HG03354 (cell line): ENCODE results near the gene SEC63.
"Not testable (repeated sequence)": the region's sequence is repeated elsewhere in the genome, so short reads cannot be mapped to it uniquely, and the experiment has no call there.

Source experiments
- ATAC-seq: cut with Tn5 transposase; IDR thresholded peaks from one replicate; pipeline ENCODE4 v1.9.1; 2021; ENCODE audit warnings: mild to moderate bottlenecking; ENCODE audit not compliant: unreplicated experiment, poor library complexity, severe bottlenecking

Gene SEC63, protein sequence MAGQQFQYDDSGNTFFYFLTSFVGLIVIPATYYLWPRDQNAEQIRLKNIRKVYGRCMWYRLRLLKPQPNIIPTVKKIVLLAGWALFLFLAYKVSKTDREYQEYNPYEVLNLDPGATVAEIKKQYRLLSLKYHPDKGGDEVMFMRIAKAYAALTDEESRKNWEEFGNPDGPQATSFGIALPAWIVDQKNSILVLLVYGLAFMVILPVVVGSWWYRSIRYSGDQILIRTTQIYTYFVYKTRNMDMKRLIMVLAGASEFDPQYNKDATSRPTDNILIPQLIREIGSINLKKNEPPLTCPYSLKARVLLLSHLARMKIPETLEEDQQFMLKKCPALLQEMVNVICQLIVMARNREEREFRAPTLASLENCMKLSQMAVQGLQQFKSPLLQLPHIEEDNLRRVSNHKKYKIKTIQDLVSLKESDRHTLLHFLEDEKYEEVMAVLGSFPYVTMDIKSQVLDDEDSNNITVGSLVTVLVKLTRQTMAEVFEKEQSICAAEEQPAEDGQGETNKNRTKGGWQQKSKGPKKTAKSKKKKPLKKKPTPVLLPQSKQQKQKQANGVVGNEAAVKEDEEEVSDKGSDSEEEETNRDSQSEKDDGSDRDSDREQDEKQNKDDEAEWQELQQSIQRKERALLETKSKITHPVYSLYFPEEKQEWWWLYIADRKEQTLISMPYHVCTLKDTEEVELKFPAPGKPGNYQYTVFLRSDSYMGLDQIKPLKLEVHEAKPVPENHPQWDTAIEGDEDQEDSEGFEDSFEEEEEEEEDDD

DNA sequence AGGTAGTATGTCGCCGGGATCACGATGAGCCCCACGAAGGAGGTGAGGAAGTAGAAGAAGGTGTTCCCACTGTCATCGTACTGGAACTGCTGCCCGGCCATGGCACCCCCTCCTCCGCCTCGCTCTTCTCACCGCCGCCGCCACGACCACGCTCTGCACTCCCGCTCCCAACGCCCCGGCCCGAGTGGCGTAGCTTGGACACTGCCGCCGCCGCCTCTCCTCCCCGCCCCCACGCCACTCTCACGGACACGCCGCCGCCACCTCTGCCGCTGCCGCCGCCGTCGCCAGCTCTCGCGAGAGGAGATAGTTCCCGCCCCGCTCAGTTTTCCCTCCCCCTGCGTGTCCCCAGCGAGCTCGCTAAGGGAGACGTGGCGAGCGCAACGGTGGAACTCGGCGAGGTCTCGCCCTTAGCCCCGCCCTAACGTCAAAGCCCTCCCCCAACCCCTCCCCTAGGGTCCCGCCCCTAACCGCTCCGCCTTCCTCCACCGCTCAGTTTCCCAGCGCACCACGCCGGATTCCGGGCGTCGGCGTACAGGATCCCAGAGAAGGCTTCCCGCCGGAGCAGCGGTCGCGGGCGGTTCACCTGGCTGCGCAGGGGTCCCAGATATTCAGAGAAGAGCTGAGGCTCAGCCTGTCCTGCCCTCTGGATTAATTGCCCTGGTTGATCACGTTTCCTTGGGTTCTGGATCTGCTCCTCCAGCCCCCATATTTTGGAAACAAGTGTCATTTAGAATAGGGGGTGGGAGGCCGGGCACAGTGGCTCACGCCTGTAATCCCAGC, at the start of gene SEC63:
Gene SEC63 (minus strand): TSS at position 300 of the 780 bp plus-strand sequence. CDS start 199 bp downstream, at position 101.
- peak; percentile 94 for ATAC-seq

DNA sequence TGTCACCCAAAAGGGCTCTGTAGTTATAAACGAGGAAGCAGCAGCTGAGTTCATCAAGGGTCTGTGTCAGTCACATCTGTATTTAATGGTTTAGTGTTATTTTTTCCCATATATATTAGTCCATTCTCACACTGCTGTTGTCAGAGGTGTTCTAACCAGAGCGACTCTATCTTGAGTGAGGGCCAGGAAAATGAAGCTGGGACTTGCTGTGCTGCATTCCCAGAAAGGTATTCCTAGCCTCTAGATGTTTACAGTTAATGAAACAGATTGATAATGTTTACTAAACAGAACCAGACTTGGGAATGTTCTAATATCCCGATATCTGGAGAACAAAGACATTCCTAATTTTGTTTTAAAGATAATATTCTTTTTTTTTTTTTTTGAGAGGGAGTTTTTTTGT, 48.0 kb upstream of the SEC63 start:
- ATAC-seq, result no peak

DNA sequence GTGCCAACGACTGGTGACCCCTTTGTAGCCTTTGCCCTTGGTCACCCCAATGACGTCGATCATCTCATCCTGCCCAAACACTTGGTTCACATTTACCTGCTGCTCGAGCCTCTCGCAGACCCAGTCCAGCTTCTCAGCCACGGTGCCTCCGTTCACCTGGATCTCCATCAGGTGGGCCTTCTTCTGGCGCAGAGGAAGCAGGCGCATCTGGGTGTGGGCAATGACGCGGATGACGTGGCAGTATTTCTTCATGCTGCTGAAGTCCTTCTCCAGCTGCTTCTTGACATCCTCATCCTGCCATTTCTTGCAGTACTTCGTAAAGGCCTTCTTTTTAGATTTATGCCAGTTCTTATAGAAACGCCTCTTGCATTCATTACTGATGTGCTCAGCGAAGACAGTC, 46.9 kb upstream of the SEC63 start:
- ATAC-seq, result no peak

DNA sequence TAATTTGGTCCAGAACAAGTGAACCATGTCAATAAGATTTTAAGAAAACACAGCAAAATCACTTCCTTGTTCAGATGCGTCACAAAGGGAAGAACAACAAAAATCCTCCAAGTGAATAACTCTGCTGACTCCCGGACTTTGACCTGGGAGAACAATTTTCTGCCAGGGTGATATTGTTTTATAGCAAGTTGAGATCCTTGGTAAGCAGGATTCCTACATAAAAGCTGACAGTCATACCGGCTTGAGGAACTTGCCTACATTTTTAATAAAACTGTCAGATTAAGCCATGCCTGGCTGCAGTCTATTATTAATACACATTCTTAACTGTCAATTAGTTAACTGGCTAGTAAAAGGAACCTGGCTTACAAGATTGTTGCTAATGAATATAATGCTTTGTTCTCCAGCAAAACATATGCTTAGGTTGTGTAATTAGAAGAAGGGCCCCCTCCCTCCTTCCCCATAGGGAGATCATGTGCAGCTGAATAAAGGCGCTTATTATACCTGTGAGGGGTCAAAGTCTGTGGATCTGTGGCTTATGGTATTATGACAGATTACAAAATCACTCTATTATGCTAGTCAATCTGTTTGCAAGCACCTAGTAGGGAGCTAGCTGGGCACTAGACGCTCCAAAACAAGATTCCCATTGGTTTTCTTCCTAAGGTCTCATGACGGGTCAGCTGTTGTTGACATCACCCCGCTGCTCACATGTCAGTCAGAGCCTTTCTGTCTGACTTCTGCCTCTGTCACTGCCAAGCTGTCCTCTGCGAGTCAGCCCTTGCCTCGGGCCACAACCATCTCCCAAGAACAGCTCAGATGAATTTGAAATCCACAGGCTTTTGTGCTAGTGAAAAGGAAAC, 44.6 kb upstream of the SEC63 start:
- no peak for ATAC-seq

DNA sequence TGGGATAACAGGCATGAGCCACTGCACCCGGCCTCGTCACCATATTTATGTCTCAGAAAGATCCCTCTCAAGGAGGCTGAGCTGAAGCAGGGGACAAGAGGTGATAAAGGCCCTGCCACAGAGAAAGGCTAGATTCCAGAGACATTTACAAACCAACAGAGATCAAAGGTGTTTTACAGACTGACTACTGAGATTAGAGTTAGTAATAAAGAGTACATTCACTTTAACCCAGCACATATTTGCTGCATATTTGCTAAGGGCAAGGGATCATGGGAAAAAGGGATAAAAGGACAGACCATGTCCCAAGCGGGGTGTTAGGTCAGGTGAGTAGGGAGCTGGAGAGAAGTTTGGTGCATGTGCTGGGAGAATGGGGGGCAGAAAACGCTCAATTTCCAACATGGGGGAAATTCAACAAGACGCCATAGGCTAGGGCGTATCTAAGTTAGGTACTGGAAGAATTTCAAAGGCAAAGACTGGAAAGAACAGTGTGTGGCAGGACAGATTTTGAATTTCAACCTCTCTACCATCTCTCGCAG, 43.8 kb upstream of the SEC63 start:
- no peak for ATAC-seq

DNA sequence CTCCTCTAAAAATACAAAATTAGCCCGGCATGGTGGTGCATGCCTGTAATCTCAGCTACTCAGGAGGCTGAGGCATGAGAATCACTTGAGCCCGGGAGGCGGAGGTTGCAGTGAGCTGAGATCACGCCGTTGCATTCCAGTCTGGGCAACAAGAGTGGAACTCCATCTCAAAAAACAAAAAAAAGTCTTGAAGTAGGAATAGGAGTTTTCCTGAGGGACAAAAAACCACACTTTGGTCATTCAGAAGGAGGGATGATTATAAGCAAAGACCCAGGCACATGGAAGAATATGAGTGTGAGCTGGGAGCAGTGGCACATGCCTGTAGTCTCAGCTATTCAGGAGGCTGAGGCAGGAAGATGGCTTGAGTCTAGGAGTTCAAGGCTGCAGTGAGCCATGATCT, 42.3 kb upstream of the SEC63 start:
- ATAC-seq, result not testable (repeated sequence)

DNA sequence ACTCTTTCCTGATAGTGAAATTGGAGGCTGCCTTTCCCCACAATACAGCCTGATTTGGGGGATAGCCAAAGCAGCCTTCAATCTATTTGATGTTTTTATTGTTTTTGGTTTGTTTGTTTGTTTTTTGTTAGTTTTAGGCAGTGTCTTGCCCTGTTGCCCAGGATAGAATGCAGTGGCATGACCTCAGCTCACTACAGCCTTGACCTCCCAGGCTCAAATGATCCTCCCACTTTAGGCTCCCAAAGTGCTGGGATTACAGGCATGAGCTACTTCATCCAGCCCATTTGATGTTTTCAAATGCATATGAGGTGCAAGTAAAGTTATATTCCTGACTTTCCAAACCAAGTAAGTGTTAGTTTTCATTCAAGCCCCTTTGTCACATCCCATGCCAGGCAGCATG, 41.3 kb upstream of the SEC63 start:
- no peak for ATAC-seq

DNA sequence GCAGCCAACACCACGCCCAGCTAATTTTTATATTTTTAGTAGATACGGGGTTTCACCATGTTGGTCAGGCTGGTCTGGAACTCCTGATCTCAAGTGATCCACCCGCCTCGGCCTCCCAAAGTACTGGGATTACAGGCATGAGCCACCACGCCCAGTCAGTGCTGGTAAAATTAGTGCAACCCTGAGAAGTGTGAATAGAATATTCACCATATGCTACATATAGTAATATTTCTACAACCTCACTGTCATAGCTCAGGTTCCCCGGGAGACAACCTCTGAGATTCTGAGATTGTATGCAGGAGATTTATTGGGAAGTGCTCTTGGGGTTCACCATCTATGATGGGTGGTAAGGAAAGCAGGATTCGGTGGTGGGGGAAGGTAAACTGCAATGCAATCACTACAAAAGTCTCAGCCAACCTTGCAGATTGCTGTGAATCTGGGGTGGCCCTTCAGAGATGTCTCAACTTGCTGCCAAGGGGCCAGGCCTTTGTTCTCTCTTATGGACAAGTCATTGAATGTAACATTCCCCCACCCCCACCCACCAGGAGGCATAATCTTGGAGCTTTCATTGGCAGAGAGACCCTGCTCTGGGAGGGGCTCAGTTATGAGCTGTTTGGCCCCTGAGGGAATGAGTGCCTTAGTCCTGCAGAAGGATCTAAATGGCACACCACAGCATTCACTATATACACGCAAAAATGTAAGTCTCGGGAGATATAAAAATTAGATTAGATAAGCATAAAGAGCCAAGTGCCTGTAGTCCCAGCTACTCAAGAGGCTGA, 34.0 kb upstream of the SEC63 start:
- ATAC-seq, result no peak

DNA sequence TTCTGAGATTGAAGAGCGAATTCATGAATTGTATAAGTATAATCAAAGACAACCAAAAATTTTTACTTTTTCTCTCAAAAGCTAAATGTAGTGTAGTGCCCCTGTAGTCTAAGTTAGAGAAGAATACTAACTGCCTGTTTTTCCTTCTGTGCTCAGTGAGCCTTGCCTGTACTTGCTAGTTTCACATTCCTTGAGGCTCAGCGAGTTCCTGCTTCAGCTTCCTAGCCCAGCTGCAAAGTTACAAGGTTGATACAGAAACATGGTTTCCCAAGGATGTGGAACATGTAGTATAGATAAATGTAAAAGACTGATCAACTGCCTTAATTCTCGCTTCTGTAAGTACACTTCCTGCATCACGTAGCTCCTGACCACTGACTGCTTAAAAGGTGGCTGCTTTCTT, 33.1 kb upstream of the SEC63 start:
- ATAC-seq, result no peak

DNA sequence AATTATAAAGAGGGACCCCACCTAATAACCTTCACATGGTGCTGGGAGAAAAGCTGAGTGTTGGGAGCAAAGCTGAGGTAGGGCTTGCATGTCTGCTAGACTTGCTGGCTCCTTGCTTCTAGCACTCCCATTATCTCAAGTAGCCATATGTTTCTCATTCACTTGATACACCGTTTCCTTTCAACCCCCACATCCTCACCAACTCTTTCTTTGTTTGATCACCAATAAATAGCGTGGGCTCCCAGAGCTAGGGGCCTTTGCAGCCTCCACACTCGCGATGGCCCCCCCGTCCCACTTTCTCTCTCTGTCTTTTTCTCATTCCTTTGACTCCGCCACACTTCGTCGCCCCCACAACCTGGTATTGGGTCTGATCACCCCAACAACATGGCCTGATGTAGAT, 32.6 kb upstream of the SEC63 start:
- ATAC-seq, result not testable (repeated sequence)

DNA sequence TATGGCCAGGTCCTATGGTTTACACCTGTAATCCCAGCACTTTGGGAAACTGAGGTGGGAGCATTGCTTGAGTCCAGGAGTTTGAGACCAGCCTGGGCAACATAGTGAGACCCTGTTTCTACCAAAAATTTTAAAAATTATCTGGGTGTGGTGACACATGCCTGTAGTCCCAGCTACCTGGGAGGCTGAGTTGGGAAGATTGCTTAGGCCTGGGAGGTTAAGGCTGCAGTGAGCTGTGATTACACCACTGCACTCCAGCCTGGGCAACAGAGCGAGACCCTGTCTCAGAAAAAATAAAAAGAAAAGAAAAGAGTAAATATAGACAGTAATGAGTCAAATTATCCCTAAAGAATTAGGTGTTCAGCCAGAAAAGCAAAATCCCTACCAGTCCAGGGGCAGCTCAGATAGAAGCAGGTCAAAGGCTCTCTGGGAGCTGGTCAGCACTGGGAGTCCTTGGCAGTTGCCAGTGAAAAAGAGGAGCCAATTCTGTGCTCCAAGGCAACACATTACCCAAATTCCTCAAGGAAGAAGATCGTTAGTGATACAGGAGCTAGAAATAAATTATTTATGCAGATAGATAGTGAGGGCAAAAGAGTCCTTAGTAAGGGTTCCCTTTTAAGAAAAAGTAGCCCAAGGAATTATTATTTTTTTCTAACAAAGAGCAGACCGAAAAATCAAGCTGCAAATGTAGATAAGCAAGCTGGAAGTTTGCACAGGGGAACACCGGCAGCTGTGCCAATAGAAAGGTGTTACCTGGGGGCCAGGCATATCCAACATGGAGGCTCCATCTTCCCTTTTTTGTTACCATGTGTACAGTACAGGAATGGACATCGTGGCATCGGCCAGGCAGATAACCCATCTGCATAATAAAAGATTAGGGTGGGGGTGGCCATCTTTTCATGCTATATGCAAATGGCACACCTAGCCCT, 31.4 kb upstream of the SEC63 start:
- ATAC-seq, result no peak

DNA sequence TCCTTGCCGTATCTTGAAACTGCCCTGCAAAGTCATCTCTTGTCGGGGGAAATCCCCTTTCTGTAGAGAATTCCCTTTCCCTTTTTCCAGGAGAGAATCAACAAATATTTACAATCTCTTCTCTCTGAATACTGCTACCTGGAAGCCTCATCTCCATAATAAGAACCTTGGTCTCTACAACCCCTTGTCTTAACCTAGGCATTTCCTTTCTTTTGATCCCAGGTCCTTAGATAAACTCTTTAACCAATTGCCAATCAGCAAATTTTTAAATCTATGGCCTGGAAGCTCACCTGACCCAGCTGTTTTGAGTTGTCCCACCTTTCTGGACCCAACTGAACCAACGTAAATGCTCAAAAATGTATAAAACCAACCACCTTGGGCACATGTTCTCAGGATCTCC, 30.6 kb upstream of the SEC63 start:
- ATAC-seq, result no peak

DNA sequence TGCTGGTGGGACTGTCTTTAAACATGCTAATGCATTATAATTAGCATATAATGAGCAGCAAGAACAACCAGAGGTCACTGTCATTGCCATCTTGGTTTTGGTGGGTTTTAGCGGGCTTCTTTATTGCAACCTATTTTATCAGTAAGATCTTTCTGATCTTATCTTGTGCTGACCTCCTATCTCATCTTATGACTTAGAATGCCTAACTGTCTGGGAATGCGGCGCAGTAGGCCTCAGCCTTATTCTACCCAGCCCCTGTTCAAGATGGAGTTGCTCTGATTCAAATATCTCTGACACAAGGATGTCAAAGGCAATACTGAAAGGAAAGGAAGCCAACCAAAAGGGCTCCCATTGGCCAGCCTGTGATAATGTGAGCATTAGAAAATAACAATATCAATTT, 29.8 kb upstream of the SEC63 start:
- no peak for ATAC-seq

DNA sequence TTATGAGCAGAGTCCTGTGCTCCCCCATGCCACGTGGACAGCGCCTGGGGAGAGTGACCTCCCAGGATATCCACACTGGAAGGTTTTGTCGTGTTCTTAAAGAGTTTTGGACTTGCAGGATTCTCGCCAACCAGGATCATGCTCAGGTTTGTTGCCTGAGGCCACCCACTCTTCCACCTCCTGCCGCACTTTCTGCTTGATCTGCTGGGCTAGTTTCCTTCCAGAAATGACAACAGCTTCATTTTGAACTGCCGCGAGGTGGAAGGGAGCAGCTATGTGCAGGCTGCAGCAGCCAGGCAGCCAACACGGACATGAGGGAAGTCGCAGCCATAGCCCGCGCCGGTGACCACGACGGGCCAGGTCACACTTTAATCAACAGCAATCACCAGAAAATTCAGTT, 27.7 kb upstream of the SEC63 start:
- no peak for ATAC-seq

DNA sequence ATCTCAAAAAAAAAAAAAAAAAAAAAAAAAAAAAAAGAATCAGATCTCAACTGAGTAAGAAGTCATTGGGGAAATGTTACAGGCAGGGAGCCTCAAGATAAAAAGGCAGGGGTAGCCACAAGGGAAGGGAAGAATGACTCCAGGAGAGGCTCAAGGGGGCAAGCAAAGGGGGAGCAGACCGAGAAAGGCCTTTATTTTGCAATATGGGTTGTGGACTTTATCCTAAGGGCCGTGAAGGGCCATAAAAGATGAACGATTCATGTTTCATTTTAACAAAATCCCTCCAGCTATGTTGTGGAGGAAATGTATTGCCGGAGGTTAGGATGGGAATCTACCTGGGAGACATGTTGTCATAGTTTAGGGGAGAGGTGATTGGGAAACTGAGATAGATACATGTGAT, 25.8 kb upstream of the SEC63 start:
- ATAC-seq, result no peak

DNA sequence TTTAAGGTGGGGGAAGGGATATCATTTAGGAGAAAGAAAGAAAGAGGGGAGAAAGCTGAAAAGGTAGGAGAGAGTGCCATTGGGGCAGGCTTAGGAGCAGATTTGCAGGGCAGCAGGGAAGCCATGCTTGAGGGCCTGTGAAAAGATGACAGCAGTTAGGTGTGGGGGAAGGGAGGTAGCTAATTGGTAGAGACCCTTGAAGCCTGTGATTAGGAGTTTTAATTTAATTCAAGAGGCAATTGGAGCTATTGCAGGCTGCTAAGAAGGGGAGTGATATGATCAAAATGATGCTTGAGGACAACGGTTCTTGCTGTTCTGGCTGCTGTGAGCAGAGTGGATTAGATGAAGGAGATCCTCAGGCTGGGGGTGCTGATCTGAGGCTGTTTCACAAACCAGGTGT, 24.5 kb upstream of the SEC63 start:
- ATAC-seq, result no peak

DNA sequence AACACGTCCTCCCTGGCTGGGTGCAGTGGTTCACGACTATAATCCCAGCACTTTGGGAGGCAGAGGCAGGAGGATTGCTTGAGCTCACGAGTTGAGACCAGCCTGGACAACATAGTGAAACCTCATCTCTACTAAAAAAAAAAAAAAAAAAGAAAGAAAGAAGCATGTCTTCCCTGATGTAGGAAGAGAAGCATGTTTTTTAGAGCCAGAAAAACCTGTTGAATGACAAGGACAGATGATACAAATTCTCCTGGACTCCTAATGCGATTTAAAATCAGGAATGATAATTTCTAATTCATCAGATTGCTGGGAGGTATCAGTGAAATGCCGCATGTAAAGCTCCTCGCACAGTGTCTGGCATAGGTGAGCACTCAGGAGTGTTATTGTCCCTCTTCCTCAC, 23.7 kb upstream of the SEC63 start:
- no peak for ATAC-seq

DNA sequence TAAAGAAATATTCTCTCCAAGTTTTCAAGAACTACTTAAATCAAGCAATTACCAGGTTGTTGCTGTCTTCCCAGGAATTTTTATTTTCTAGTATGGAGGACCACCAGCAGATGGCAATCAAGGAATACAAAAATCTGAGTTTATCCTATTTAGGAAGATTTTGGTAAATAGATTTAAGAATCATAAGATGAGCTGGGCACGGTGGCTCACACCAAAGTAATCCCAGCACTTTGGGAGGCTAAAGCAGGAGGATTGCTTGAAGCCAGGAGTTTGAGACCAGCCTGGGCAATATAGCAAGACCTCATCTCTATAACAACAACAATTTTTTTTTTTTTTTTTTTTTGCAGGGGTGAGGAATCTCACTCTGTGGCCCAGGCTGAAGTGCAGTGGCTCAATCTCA, 19.3 kb upstream of the SEC63 start:
- ATAC-seq, result no peak
